Spinal cord (tissue), 10 donors: ENCODE results near the gene TSPAN6. TPM values are rescaled to one million over a fixed set of nuclear protein-coding genes. Genes with fewer than 3 reads are reported as not detected.

Experiments used
- DNase-seq, 6 donors: peaks; one replicate each; pipeline versions ENCODE4 v3.0.0 to v3.0.0-alpha.2; 2013 to 2015; ENCODE audit warnings: low spot score in 6 of 6, low read depth in 4 of 6
- H3K27ac ChIP-seq: one replicate; pipeline ENCODE4 v1.5.1; 2013; ENCODE audit warnings: low read depth, low read length, control low read depth
- H3K27me3 ChIP-seq: one replicate; pipeline ENCODE4 v1.6.1; 2013; ENCODE audit warnings: low read length; ENCODE audit not compliant: control insufficient read depth, insufficient read depth
- H3K36me3 ChIP-seq: one replicate; pipeline ENCODE4 v1.6.1; 2013; ENCODE audit warnings: low read length; ENCODE audit not compliant: control insufficient read depth, insufficient read depth
- H3K4me1 ChIP-seq: one replicate; pipeline ENCODE4 v1.6.1; 2013; ENCODE audit warnings: low read length; ENCODE audit not compliant: control insufficient read depth, insufficient read depth
- H3K4me3 ChIP-seq: one replicate; pipeline ENCODE4 v1.5.1; 2013; ENCODE audit warnings: low read depth, low read length, control low read depth
- H3K9me3 ChIP-seq: one replicate; pipeline ENCODE4 v1.6.1; 2013; ENCODE audit warnings: low read length; ENCODE audit not compliant: control insufficient read depth, insufficient read depth
- WGBS: methylation state at CpG from one replicate; pipeline ENCODE4 v1.1.5; 2013; ENCODE audit warnings: missing lambda C conversion rate; ENCODE audit not compliant: insufficient coverage; 5-methylcytosine and 5-hydroxymethylcytosine counted together
- polyA plus RNA-seq, 2 donors: library from polyadenylated mRNA; unstranded; fragments of 120-200 nt; gene quantifications; one replicate each; pipeline ENCODE4 v1.2.1, GENCODE V29; 2013; ENCODE audit not compliant: insufficient read length in 2 of 2
- total RNA-seq, 2 donors: library from RNA; depleted of rRNA in 1 of 2; stranded (reverse); fragments of 120-200 nt in 1 of 2; fragments of >200 nt in 1 of 2; gene quantifications; one replicate each; pipeline versions ENCODE4 v1.2.3 to v1.2.4, GENCODE V29; 2013 to 2014
- donor health status: healthy.

The TSPAN6 gene
- total and polyA plus RNA-seq, 4 donors: 53.7 to 73.7 (median 67.9) TPM

GRCh38 chrX:100635040-100635439, 1.6 kb downstream of the TSPAN6 start:
- H3K27ac ChIP-seq: no peak overlapping the region
- peaks cover 5% of the 10 kb centered on the region for H3K36me3 ChIP-seq
- peaks cover 2% of the 10 kb centered on the region for H3K4me1 ChIP-seq
- DNase-seq: no peak
- H3K4me3 ChIP-seq: no peak overlapping the region
- WGBS: no CpG with 5 or more reads among the region's 5 CpGs
- peaks cover 11% of the 10 kb centered on the region for H3K27me3 ChIP-seq
- peaks cover 3% of the 10 kb centered on the region for H3K9me3 ChIP-seq

GRCh38 chrX:100625985-100626491, 10.6 kb downstream of the TSPAN6 start:
- Histone ChIP-seq H3K4me3 (no peak overlapping the region), H3K27me3 (peaks cover 3% of the 10 kb centered on the region), H3K36me3 (no peaks in the 10 kb centered on the region), H3K27ac (no peak overlapping the region), H3K9me3 (no peaks in the 10 kb centered on the region), H3K4me1 (no peaks in the 10 kb centered on the region)
- no peak for DNase-seq
- WGBS: 33% methylated on average over 1 of the region's 5 CpGs

- Histone ChIP-seq H3K4me3 (no peak overlapping the region), H3K27ac (peak overlapping the region; percentile 27), H3K36me3 (no peaks in the 10 kb centered on the region), H3K4me1 (no peaks in the 10 kb centered on the region), H3K27me3 (peaks cover 3% of the 10 kb centered on the region), H3K9me3 (no peaks in the 10 kb centered on the region)
- 45% methylated on average over 2 of the region's 4 CpGs for WGBS
- DNase-seq: peak in 2 of 6 donors; percentile 16 to 44
Measured at GRCh38 chrX:100623001-100623400, 13.6 kb downstream of the TSPAN6 start.

GRCh38 chrX:100615005-100615404, 21.6 kb downstream of the TSPAN6 start:
- H3K27ac ChIP-seq: no peak overlapping the region
- H3K9me3 ChIP-seq: no peaks in the 10 kb centered on the region
- 45% methylated on average over 1 of the region's 3 CpGs for WGBS
- DNase-seq: peak in 3 of 6 donors; percentile 11 to 64 (median 61)
- H3K36me3 ChIP-seq: no peaks in the 10 kb centered on the region
- H3K27me3 ChIP-seq: no peaks in the 10 kb centered on the region
- no peaks in the 10 kb centered on the region for H3K4me1 ChIP-seq
- H3K4me3 ChIP-seq: no peak overlapping the region

GRCh38 chrX:100611951-100612350, 24.7 kb downstream of the TSPAN6 start:
- Histone ChIP-seq H3K36me3 (no peaks in the 10 kb centered on the region), H3K9me3 (no peaks in the 10 kb centered on the region), H3K27ac (no peak overlapping the region), H3K4me1 (no peaks in the 10 kb centered on the region), H3K27me3 (no peaks in the 10 kb centered on the region), H3K4me3 (no peak overlapping the region)
- DNase-seq: no peak
- WGBS: no CpG with 5 or more reads among the region's 5 CpGs

GRCh38 chrX:100609591-100609990, 27.0 kb downstream of the TSPAN6 start:
- 0% methylated on average over 1 of the region's 1 CpG for WGBS
- H3K27ac ChIP-seq: no peak overlapping the region
- H3K36me3 ChIP-seq: no peaks in the 10 kb centered on the region
- DNase-seq: peak in 1 of 6 donors; percentile 19
- H3K4me1 ChIP-seq: no peaks in the 10 kb centered on the region
- peaks cover 5% of the 10 kb centered on the region for H3K27me3 ChIP-seq
- no peak overlapping the region for H3K4me3 ChIP-seq
- H3K9me3 ChIP-seq: no peaks in the 10 kb centered on the region

- no CpG with 5 or more reads among the region's 1 CpG for WGBS
- no peak for DNase-seq
- Histone ChIP-seq H3K4me3 (no peak overlapping the region), H3K27me3 (peaks cover 5% of the 10 kb centered on the region), H3K4me1 (no peaks in the 10 kb centered on the region), H3K9me3 (no peaks in the 10 kb centered on the region), H3K27ac (no peak overlapping the region), H3K36me3 (no peaks in the 10 kb centered on the region)
Measured at GRCh38 chrX:100606753-100607152, 29.9 kb downstream of the TSPAN6 start.

- H3K27ac ChIP-seq: no peak overlapping the region
- DNase-seq: no peak
- no CpG with 5 or more reads among the region's 1 CpG for WGBS
- peaks cover 6% of the 10 kb centered on the region for H3K27me3 ChIP-seq
- no peak overlapping the region for H3K4me3 ChIP-seq
- no peaks in the 10 kb centered on the region for H3K36me3 ChIP-seq
- H3K4me1 ChIP-seq: no peaks in the 10 kb centered on the region
- H3K9me3 ChIP-seq: no peaks in the 10 kb centered on the region
Measured at GRCh38 chrX:100600758-100601157, 35.8 kb downstream of the TSPAN6 start.

GRCh38 chrX:100600340-100600739, 36.3 kb downstream of the TSPAN6 start:
- Histone ChIP-seq H3K9me3 (no peaks in the 10 kb centered on the region), H3K4me3 (no peak overlapping the region), H3K27me3 (peaks cover 6% of the 10 kb centered on the region), H3K36me3 (no peaks in the 10 kb centered on the region), H3K27ac (no peak overlapping the region), H3K4me1 (no peaks in the 10 kb centered on the region)
- no peak for DNase-seq

GRCh38 chrX:100599456-100599855, 37.1 kb downstream of the TSPAN6 start:
- DNase-seq: no peak
- no CpG with 5 or more reads among the region's 9 CpGs for WGBS
- Histone ChIP-seq H3K4me1 (no peaks in the 10 kb centered on the region), H3K27me3 (peaks cover 3% of the 10 kb centered on the region), H3K27ac (no peak overlapping the region), H3K36me3 (no peaks in the 10 kb centered on the region), H3K4me3 (no peak overlapping the region), H3K9me3 (no peaks in the 10 kb centered on the region)
